Stimulated activated CD4-positive, alpha-beta T cell treated with anti-CD3 and anti-CD28 coated beads, Interleukin-15, amount 100 ng/mL, for 48 hours (primary cell): ENCODE data around the gene OR4K2.
"Not testable (repeated sequence)": the region's sequence is repeated elsewhere in the genome, so short reads cannot be mapped to it uniquely, and the experiment has no call there.

Source experiments
- DNase-seq, 2 donors: peaks; one replicate each; pipeline ENCODE4 v3.0.0-alpha.2; 2020; ENCODE audit warnings: low read depth in 2 of 2

The OR4K2 gene

GRCh38 chr14:19874842-19875241 is at the start of gene OR4K2:
OR4K2 (plus strand) TSS chr14:19875142; CDS start chr14:19876268, 1,126 bp downstream.
- DNase-seq = no peak

GRCh38 chr14:19827626-19828244 is 47.2 kb upstream of the OR4K2 start:
- DNase-seq = not testable (repeated sequence)

- DNase-seq = no peak
Observed at GRCh38 chr14:19828314-19828713, 46.6 kb upstream of the OR4K2 start.

- DNase-seq = not testable (repeated sequence)
Observed at GRCh38 chr14:19834203-19834848, 40.6 kb upstream of the OR4K2 start.

GRCh38 chr14:19838433-19838832 is 36.5 kb upstream of the OR4K2 start:
- DNase-seq = no peak

- DNase-seq = no peak
Observed at GRCh38 chr14:19851365-19851764, 23.6 kb upstream of the OR4K2 start.

GRCh38 chr14:19866061-19866669 is 8.8 kb upstream of the OR4K2 start:
- not testable (repeated sequence) for DNase-seq

- DNase-seq = no peak
Observed at GRCh38 chr14:19873178-19873577, 1.8 kb upstream of the OR4K2 start.

- DNase-seq = no peak
Observed at GRCh38 chr14:19878029-19878642, 3.2 kb downstream of the OR4K2 start.

GRCh38 chr14:19895282-19895681 is 20.3 kb downstream of the OR4K2 start:
- no peak for DNase-seq

- DNase-seq = no peak
Observed at GRCh38 chr14:19900999-19901398, 26.1 kb downstream of the OR4K2 start.

- DNase-seq = no peak
Observed at GRCh38 chr14:19902409-19902808, 27.5 kb downstream of the OR4K2 start.

- DNase-seq = no peak
Observed at GRCh38 chr14:19906665-19907064, 31.7 kb downstream of the OR4K2 start.

- DNase-seq = no peak
Observed at GRCh38 chr14:19911114-19911513, 36.2 kb downstream of the OR4K2 start.

GRCh38 chr14:19917243-19917642 is 42.3 kb downstream of the OR4K2 start:
- DNase-seq = no peak

GRCh38 chr14:19917955-19918518 is 43.1 kb downstream of the OR4K2 start:
- no peak for DNase-seq

GRCh38 chr14:19918553-19919264 is 43.8 kb downstream of the OR4K2 start:
- DNase-seq = no peak

GRCh38 chr14:19920021-19920657 is 45.2 kb downstream of the OR4K2 start, which contains the start of gene OR4K5:
OR4K5 (plus strand) TSS chr14:19920607; CDS start chr14:19920607, 0 bp downstream.
- DNase-seq = no peak

- DNase-seq = no peak
Observed at GRCh38 chr14:19930617-19931016, 55.7 kb downstream of the OR4K2 start, which contains the start of gene OR4K1. OR4K1 (plus strand) TSS chr14:19930917; CDS start chr14:19935667, 4,750 bp downstream.
